Stimulated activated CD8-positive, alpha-beta memory T cell treated with anti-CD3 and anti-CD28 coated beads, Interleukin-4, amount 100 ng/mL, for 48 hours (primary cell): Measurements from ENCODE around the gene SLC2A10.
A peak's percentile ranks its signal among the peaks of the same experiment; 100 is the strongest.

Source experiments
- DNase-seq: peaks from one replicate; pipeline ENCODE4 v3.0.0-alpha.2; 2020

The SLC2A10 gene

DNA sequence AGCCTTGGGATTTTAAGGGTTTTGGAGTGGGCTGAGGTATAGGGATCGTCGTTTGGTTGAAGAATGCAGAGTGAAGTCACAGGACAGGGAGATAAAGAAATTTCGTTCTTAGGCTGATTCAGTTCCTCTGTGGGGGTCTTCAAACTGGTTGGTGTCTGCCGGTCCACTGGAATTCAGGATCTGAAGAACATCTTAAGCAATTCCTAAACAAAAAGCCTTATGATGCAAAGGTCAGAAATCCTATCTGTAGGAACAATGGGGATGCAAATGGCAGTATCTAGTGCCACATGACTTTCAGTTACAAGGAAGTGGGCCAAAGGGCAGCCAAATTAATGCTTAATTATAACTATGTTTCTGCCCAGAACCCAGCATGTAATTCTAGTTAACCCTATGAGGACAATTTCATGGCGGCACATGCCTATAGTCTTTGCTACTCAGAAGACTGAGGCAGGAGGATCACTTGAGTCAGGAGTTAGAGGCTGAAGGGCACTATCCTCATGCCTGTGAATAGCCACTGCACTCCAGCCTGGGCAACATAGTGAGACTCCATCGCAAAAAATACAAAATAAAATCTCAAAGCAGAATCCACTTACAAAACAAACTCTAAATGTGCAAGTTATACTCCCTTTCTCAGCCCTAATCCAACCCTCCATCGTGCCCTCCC lies 4.6 kb upstream of the SLC2A10 start:
- no peak for DNase-seq

DNA sequence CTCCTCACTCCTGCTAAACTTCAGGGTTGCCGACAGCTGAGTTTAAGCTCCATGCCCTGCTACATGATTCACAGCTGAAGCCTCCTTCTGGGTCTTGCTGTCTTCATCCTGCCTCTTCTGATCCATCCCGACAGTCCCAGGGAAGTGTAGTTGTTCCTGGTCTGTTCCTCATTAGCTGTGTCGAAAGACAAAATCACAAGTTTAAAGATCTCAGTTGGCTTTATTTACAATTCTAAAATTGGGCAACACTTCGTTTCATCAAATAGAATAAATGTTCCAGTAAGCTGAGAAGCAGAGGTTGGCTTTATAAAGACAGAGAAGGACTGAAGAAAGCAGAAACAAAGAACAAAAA lies 4.1 kb upstream of the SLC2A10 start:
- no peak for DNase-seq

DNA sequence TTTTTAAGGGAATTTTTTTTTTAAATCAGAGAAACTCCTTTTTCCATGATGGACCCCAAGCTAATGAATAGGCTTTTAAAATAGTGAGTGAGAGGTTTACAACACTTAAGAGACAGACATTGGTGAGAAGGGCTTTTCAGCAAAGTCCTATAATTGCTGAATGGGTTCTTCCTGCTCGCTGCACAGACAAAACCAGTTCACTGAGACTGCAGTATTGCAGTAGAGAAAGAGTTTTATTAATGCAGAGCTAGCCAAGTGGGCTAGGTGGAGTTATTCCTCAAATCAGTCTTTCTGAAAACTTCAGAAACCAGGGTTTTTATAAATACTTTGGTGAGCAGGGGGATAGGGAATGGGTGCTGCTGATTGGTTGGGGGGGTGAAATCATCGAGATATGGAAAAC lies 3.2 kb upstream of the SLC2A10 start:
- DNase-seq: no peak

DNA sequence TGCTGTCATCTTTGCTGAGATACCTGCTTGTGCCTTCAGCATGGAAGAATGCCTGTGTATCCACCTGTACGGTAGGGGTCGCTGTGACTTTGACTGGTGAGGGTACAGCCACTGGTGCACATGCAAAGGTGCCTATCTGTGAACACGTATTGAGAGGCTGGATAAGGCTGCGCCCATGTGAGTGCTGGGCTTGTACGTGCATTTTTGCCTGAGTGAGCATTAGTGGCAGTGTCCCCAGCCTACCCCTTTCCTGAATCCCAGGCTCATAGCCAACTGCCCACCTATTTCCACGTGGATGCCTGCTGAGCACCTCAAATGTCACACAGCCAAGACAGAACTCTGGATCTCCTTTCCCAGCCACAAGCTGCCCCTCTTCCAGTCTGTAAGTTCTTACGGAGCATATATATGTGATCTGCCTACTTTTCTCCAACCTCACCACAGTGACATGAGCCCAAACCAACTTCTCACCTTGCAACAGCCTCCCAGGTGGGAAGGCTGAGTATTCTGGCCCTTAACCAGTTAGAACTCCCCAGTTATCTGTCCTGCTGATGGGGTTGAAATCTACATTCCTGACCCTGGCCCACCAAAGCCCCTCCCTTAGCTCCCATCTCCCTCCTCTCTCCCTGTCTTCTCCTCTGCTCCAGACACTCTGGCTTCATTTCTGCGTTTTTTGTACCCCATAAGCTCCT lies 1.1 kb upstream of the SLC2A10 start:
- DNase-seq: peak; percentile 42

DNA sequence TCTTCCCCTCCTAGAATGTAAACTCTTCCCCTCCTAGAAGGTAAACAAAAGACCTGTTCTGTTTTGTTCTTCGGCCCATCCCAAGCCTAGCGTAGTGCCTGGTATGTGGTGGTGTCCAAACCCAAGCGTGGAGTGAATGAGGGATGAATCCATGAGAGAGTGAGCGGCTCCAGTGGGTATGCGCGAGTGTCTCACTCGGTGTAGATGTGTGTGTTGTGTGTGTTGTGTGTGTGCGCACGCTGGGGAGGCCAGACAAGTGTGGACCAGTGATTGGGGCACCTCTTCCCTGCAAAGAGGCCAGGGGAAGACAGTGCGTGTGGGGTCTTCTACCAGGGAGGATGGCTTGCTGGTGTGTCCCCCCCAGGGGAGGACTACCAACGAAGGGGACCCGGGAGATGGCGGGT lies 392 bp upstream of the SLC2A10 start:
- no peak for DNase-seq

DNA sequence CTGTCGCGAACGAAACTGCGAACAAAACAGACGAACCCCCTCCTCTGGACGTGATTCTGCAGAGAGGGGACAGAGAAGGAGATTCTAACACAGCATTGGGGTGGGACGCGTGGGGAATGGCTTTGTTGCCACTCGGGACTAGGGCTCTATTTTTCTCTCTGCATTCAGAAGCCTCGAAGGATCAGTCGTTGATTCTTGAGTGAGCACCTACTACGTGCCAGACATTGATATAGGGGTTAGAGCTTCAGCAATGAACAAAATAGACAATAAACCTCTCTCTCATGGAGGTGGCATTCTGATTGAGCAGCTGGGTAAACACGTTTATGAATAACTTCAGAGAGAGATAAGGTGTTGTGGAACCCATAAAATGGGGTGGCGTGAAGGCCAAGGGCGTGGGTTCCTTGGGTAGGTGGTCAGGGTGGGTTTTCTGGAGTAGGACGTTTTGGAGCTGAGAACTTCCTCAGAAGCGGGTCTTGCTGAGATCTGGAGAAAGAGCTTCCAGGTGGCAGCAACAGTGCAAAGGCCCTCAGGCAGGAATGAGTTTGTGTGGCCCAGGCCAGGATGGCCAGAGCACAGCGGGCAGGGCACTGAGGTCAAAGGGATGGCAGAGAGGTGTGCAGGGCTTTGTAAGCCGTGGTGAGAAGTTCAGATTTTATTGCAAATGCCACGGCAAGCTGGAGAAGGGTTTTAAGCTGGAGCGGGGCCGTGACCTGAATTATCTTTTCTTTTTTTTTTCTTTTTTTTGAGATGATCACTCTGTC lies 884 bp downstream of the SLC2A10 start:
- DNase-seq: no peak

DNA sequence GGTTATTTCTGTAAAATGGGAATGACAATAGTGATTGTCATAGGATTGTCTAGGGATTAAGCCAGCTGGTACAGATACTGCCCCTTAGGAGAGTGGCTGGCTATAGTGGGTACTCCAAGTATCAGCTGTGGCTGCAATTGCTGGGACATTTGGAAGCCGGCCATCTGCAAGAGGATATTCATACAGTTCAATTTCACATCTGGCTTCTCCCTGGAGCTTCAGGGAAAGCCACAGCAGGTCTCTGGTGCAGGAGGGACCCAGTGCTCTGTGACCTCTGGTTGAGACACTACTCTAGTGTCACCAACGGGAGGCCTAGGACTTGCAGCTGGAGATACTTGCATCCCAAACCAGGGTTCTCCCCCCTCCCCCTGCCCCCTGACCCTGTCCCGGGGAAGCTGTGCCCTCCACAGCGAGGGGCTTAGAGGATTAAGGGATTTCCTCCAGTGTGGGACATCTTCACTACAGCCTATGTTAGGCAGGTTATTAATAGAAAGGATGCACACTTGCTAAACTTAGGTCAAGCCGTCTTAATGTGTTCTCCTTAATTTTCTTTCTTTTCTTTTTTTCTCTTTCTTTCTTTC lies 2.7 kb downstream of the SLC2A10 start:
- DNase-seq: no peak

DNA sequence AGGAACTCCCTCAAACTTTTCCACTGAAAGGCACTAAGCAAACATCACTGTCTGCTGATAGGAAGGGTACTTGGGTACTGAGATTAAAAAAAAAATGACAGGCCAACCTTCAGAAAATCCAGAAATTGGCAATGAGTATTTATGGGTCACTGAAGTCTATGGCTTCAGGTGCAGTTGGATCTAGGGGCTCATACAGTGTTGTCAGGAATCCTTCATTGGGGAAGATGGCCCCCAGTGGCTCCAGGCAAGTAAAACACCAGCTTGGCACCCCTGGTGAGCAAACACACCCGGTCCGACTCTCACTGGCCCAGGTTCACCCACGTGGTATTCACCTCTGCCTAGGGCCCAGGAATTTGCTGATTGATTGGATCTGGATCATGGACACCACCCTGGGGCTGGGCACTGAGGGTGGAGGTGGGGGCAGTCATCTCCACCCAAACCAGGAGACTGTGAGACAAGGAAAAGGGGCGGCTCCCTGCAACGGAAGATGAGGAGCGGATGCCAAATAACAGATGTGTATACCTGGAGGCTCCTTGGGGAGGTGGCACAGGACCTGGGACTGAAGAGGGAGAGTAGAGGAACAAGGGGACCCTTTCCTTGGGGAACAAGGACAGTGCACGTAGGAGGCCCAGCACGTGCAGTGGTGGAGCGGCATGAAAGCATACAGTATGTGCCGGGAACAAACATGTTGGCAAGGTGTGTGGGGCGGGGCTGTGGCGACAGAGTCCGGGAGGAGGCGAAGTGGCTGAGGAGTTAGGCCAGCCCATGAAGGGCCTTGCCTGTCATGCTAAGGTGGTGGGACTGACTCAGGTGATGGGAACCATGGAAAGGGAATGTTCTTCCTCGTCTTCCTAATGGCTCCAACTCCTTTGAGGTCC lies 4.7 kb downstream of the SLC2A10 start:
- no peak for DNase-seq

DNA sequence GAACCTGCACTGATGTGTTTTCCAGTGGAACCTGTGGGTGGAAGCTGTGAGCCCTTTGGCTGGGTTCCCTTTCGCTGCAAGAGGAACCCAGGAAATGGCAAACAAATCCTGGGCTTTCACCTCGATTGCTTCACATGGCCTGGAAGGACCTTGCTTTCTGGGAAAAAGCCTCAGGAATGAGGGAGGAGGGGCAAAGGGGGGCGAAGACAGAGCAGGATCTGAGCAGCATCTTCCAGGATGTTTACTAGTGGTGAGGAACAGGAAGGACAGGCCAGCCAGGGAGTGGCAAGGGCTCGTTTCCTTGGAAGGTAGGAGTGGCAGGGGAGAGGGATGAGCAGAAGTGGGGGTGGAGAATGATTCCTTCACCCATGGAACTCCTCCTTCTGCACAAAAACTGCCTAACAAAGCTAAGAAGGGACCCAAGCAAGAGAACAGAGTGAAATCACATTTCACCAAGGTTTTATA lies 5.9 kb downstream of the SLC2A10 start:
- no peak for DNase-seq

DNA sequence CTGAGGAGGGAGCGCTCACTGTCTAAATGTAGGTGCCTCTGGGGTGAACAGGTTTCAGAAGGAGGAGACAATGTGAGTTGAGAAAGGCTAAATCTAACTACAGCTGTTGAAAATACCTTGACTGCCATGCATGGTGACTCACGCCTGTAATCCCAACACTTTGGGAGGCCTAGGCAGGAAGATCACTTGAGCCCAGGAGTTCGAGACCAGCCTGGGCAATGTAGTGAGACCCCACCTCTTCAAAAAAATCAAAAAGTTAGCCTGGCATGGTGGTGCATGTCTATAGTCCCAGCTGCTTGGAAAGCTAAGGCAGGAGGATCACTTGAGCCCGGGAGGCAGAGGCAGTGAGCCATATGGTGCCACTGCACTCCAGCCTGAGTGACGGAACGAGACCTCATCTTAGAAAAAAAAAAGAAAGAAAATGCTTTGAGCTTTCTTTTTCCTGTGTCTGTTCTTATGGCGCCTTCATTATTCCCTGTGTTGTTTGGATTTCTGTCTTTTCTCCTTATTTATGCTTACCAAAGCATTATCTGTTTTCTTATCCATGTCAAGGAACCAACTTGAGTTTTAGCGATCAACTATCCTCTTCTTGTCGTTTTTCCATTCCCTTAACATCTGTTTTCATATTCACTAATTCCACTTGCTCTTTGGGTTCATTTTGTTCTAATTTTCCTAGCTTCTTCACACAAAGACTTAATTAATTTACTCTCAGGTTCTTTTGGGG lies 8.5 kb downstream of the SLC2A10 start:
- DNase-seq: no peak

DNA sequence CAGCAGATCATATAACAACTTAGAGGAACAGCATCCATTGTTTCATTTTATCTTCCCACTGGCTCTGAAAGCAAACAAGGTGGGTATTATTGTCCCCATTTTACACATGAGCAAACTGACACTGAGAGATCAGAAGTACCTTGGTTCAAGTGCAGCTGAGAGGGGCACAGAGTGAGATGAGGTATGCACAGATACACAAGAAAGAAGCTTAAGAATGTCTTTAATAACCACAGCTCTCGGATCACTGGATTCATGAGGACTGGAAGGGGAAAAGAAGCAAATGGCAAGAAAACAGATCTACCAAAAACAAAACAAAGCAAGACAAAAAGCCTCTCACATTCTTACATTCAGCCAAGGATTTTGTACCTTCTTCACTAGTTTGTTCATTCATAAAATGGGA lies 10.6 kb downstream of the SLC2A10 start:
- no peak for DNase-seq

DNA sequence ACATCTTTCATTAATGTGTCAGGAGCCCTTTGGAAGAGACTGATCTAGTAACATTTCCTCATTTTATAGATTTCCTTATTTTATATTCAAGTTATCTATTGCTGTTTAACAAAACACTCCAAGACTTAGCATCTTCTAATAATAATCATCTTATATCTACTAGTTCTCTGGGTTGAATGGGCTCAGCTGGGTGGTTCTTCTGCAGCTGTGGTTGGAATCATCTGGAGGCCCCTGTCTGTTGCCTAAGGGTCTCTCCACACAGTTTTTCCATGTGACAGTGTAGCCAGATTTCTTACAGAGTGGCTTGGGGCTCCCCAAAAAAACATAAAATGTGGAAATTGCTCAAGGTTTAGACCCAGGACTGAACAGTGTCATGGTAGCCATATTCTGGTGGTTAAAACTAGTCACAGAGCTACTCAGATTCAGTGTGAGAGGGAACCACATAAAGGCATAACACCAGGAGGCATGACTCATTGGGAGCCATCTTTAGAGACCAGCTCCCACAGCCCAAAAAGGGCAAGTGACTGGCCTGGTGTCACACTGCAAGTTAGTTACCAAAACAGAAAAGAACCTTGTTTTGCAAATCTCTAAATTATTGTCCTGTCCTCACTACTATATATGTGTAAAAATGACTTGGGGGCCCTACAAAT lies 11.5 kb downstream of the SLC2A10 start:
- DNase-seq: no peak

DNA sequence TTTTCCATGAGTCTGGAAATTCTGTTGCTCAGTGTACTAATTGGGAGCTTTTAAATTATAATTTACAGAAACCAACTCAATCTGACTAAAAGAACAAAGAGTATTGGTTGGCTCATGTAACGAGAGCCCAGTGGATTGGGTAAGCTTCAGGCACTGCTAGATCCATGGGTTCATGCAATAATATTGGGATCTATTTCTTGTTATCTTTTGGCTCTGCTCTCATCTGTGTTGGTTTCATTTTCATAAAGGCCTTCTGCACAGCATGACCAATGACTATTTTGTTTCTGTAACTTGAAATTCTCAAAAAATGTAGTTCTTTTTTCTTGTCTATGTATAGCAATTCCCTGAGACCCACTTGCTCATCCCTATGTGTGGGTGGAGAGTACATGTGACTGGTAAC lies 12.0 kb downstream of the SLC2A10 start:
- no peak for DNase-seq

DNA sequence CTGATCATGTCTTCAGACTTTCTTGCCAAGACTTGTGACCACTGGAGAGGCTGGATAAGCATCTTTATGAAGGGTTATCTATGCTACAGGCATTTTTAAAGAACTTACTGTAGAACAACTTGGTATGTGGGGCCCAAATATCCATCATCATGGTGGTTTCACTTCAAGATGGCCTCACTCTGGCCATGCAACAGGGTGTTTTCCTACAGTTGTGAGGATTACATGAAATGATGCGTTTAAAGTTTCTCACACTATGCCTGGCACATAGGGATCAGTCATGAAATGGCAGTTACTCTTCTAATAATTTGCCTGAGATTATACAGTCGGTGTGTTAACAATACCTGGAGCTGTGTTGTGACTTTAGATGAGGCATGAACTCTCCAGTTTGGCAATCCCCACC lies 13.0 kb downstream of the SLC2A10 start:
- no peak for DNase-seq

DNA sequence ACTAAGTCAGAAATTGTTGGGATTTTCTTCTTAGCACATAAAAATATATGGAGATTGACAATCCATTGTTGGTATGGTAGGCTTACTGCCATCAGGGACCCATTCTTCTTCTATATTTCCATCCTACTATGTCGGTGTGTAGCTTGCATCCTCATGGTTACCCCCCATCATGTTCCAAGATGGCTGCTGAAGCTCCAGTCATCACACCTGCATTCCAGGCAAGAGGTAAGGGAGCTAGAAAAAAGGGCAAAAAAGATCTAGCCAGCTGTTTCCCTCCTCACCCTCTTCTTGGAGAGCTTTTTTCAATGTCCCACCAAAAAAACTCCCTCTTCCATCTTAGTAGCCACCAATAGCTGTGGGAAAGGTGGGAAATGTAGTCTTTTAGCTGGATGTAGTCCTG lies 13.6 kb downstream of the SLC2A10 start:
- DNase-seq: no peak

DNA sequence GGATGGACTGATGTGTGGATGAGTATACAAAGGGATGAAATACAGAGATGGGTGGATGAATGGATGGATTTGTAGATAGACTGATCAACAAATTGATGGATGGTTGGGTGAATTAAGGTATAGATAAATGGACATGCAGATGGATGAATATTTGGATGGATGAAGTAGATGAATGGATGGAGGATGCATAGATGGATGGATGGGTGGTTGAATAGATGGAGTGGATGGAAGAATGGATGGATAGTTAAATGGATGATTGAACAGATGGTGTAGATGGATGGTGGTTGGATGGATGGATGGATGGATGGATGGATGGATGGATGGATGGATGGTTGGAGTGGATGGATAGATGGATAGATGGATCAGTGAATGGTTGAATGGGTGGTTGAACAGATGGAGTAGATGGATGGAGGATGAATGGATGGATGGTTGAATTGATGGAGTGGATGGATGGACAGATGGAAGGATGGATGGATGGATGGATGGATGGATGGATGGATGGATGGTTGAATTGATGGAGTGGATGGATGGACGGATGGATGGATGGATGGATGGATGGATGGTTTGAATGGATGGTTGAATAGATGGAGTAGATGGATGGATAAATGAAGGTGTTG lies 15.0 kb downstream of the SLC2A10 start:
- DNase-seq: no peak

DNA sequence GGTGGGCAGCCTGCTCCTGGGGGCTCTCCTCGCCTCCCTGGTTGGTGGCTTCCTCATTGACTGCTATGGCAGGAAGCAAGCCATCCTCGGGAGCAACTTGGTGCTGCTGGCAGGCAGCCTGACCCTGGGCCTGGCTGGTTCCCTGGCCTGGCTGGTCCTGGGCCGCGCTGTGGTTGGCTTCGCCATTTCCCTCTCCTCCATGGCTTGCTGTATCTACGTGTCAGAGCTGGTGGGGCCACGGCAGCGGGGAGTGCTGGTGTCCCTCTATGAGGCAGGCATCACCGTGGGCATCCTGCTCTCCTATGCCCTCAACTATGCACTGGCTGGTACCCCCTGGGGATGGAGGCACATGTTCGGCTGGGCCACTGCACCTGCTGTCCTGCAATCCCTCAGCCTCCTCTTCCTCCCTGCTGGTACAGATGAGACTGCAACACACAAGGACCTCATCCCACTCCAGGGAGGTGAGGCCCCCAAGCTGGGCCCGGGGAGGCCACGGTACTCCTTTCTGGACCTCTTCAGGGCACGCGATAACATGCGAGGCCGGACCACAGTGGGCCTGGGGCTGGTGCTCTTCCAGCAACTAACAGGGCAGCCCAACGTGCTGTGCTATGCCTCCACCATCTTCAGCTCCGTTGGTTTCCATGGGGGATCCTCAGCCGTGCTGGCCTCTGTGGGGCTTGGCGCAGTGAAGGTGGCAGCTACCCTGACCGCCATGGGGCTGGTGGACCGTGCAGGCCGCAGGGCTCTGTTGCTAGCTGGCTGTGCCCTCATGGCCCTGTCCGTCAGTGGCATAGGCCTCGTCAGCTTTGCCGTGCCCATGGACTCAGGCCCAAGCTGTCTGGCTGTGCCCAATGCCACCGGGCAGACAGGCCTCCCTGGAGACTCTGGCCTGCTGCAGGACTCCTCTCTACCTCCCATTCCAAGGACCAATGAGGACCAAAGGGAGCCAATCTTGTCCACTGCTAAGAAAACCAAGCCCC lies 16.0 kb downstream of the SLC2A10 start:
- no peak for DNase-seq

DNA sequence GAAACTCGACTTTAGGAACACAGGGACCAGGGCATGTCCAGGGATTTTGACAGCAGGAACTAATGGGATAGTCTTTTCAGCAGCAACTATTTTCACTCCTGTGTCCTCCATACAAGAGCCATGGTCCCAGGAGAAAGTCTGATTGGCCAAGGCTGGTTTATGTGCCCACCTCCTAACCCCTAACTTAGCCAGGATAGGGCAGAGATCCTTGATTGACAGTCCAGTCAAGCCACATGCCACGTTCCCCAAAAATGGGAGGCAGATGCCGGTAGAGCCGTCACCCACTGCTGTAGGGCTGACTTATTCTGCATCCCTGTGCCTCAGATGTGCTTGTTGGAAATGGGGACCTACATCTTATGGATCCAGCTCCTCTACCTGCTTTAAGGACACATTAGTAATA lies 22.3 kb downstream of the SLC2A10 start:
- DNase-seq: no peak

DNA sequence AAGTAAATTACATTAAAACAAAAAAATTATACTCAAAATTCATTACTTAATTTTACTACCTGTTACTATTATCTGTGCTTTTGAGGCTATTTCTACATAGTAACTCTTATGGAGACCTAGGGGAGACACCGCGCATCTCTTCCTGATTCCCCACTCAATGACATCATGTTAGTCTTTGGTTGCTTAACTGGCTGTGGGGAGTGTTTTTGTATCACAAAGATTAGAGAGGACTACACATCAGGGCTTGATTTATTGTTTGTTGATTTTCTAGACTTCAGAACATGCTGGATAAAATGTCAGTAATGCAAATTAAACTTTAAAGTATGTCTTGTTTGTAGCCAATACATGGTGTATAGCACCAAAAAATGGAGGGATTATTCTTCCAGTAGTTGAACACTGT lies 26.0 kb downstream of the SLC2A10 start:
- no peak for DNase-seq
